NB4 (cell line): ENCODE results near the gene ADCY3.

Source experiments
- DNase-seq: peaks from one replicate; pipeline ENCODE4 v3.0.0; 2010; ENCODE audit warnings: low read depth
- H3K4me3 ChIP-seq: one replicate; pipeline ENCODE4 v1.5.1; 2011; ENCODE audit warnings: mild to moderate bottlenecking, low read depth, low read length, moderate library complexity
- MYC ChIP-seq: IDR thresholded peaks from 2 replicates; pipeline ENCODE4 v1.6.1; 2011; ENCODE audit warnings: low read depth, low read length
- POLR2A ChIP-seq: IDR thresholded peaks from 2 replicates; pipeline ENCODE4 v1.6.1; 2011; ENCODE audit warnings: mild to moderate bottlenecking; ENCODE audit not compliant: insufficient read length; ENCODE audit errors: extremely low read depth
- TF ChIP-seq, protein P1 (sequence below): IDR thresholded peaks from one replicate; pipeline ENCODE4 v1.5.1; 2012; ENCODE audit warnings: low read depth, low read length
- TF ChIP-seq, protein P2 (sequence below): IDR thresholded peaks from 2 replicates; pipeline ENCODE4 v1.6.1; 2011; ENCODE audit warnings: low read depth, low read length

The ADCY3 gene

GRCh38 chr2:24883946-24884345 lies 36.1 kb downstream of the ADCY3 start:
- DNase-seq, result no peak
- H3K4me3 ChIP-seq, result no peak overlapping the region
- TF ChIP-seq, protein P1, sequence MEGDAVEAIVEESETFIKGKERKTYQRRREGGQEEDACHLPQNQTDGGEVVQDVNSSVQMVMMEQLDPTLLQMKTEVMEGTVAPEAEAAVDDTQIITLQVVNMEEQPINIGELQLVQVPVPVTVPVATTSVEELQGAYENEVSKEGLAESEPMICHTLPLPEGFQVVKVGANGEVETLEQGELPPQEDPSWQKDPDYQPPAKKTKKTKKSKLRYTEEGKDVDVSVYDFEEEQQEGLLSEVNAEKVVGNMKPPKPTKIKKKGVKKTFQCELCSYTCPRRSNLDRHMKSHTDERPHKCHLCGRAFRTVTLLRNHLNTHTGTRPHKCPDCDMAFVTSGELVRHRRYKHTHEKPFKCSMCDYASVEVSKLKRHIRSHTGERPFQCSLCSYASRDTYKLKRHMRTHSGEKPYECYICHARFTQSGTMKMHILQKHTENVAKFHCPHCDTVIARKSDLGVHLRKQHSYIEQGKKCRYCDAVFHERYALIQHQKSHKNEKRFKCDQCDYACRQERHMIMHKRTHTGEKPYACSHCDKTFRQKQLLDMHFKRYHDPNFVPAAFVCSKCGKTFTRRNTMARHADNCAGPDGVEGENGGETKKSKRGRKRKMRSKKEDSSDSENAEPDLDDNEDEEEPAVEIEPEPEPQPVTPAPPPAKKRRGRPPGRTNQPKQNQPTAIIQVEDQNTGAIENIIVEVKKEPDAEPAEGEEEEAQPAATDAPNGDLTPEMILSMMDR, result no peak
- TF ChIP-seq POLR2A, result no peak
- TF ChIP-seq, protein P2, sequence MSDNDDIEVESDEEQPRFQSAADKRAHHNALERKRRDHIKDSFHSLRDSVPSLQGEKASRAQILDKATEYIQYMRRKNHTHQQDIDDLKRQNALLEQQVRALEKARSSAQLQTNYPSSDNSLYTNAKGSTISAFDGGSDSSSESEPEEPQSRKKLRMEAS, result no peak
- no peak for TF ChIP-seq MYC

DNA sequence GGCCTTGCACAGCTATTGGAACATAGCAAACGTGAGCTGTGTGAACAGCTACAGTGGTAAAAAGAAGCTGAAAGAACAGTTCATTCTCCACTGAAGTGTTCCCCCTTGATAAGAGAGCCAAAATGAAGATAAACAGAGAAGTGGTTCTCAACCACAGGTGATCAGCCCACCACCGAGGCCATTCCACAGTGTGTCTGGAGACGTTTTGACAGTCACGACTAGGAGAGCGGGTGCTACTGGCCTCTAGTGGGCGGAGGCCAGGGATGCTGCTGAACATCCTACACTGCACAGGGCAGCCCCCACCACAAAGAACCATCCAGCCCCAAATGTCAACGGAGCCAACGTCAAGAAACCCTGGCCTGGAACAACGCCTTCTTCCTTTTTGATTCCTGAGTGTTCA lies 38.4 kb downstream of the ADCY3 start:
- peak; percentile 22 for DNase-seq
- TF ChIP-seq, protein P2, result no peak
- TF ChIP-seq POLR2A, result no peak
- TF ChIP-seq, protein P1, result peak; percentile 35
- no peak overlapping the region for H3K4me3 ChIP-seq

DNA sequence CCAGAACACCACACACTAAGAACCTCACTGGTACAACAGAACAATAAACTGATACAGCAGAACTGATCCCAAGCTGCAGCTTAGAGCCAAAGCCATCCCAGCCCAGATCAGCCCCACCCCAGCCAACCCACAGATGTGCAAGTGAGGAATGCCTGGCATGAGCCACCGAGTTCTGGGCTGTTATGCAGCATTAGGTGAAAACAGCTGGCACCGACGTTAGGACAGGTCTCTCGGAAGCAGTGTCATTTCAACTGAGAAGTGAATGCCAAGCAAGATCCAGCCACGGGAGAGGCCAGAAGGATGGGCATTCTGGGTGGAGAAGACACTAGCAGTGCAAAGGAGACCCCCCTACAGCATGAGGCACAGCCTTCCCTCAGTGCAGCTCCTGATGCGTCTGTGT lies 38.9 kb downstream of the ADCY3 start:
- no peak overlapping the region for H3K4me3 ChIP-seq
- DNase-seq, result no peak

GRCh38 chr2:24878341-24878740 lies 41.7 kb downstream of the ADCY3 start:
- TF ChIP-seq, protein P1, result no peak
- TF ChIP-seq MYC (no peak), POLR2A (no peak)
- TF ChIP-seq, protein P2, result no peak
- no peak overlapping the region for H3K4me3 ChIP-seq
- no peak for DNase-seq

More for the DNA sequence above, 38.9 kb downstream of the ADCY3 start:
- no peak for TF ChIP-seq POLR2A
- TF ChIP-seq, protein P1, result no peak
- TF ChIP-seq, protein P2, result no peak
- no peak for TF ChIP-seq MYC

- no peak overlapping the region for H3K4me3 ChIP-seq
- DNase-seq, result no peak
- TF ChIP-seq, protein P2, result no peak
- TF ChIP-seq, protein P1, result no peak
- TF ChIP-seq POLR2A (no peak), MYC (no peak)
Measured at GRCh38 chr2:24877646-24878045, 42.4 kb downstream of the ADCY3 start.

GRCh38 chr2:24877067-24877466 lies 43.0 kb downstream of the ADCY3 start:
- TF ChIP-seq, protein P1, result no peak
- TF ChIP-seq, protein P2, result no peak
- no peak for TF ChIP-seq MYC
- TF ChIP-seq POLR2A, result no peak
- no peak for DNase-seq
- H3K4me3 ChIP-seq, result no peak overlapping the region
